GM18870 (cell line): ENCODE measurements around the gene PDSS2.

ENCODE experiments used
- ATAC-seq: cut with Tn5 transposase; IDR thresholded peaks from one replicate; pipeline ENCODE4 v1.9.1; 2021; ENCODE audit warnings: moderate library complexity; ENCODE audit not compliant: unreplicated experiment

Gene PDSS2

DNA sequence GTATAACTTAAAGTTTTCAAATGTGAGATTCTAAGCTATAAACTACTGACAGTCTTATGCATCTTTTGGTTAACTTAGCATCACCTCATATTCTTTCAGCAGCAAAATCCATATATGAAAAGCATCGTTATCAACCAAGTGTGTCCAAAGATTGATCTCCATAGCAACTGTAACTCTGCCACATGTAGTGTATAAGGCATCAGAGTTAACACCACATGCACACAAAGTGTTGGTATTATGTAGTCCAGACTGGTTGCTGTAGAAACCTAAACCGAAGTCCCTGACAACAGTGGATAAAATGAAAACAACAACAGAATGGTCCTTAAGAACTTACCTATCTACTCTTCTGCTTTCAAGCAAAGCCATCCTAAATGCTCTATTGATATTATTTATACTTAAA, 39.6 kb downstream of the PDSS2 start:
- no peak for ATAC-seq

DNA sequence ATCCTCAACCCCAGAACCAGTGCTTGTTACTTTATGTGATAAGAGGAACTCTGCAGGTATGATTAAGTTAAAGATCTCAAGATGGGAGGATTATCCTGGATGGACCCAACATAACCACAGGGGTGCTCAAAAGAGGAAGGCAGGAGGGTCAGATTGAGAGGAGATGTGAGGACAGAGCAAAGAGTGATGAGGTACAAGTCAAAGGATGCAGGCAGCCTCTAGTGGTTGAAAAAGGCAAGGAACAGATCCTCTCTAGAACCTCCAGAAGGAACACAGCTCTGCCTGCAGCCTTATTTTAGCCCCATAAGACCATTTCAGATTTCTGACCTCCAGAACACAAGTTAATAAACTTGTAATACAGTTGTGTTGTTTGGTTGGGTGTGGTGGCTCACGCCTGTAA, 41.2 kb downstream of the PDSS2 start:
- no peak for ATAC-seq

DNA sequence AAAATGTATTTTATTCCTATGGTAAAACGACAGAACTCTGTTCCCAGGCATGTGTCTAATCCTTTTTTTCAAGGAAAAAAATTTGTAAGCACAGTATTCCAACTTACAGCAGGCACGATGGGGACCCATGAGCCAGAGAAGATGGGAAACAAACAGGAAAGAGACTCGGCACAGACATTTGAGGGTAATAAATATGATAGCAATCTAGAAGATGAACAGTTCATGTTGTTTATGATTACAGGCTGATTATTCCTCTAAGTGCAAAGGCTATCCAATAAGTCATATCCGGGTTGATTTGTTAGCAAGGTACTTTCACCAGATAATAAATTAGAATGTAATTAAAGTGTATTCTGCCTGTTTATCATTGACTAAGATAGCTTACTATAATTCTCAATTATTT, 43.2 kb downstream of the PDSS2 start:
- ATAC-seq = no peak

DNA sequence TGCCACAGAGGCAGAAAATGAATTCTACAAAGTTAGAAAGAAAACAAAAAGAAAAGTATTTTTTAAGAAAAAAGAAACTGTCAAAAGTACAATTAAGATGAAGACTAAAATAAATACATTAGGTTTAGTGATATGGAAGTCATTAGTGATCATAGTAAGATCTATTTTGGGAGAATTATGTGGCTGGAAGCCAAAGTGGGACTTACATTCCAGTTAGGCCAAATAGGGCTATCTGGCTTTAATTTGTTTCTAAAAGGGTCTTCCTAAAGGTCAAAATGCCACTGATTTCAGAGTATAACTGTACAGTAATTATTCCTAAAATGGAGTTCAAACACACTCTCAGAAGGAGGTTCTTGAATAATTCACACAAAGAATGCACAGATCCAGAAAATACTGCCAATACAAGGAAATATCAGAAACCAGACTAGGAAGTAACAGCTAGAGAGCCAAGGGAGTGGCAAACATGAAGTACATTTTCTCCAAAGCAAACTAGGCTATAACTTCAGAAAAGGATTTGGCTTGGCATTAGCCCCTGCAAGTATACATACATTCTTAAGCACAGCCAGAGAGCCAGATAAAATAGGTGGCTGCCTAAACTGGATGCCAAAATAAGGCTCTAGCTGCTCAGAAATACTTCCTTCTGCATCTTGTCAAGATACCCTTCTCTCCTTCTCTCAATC, 45.3 kb downstream of the PDSS2 start:
- ATAC-seq = no peak

DNA sequence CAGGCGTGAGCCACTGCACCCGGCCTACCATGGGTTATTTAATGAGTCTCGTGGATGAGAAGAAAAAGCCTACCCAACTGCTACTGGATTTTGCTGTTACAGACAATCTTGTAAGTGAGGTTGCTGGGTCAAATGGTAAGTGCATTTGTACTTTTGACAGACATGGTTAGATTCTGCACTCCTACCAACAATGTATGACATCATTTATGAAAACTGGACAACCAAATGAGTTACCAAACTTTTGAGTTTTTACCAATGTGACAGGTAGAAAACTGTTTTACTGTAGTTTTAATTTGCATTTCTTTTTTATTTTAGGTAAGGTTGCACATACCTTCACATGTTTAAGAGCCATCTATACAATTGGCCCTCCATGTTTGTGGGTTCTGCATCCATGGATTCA, 48.2 kb downstream of the PDSS2 start:
- ATAC-seq = no peak

GRCh38 chr6:107409942-107410341, 49.4 kb downstream of the PDSS2 start:
- ATAC-seq = no peak

GRCh38 chr6:107408714-107409113, 50.6 kb downstream of the PDSS2 start:
- no peak for ATAC-seq

DNA sequence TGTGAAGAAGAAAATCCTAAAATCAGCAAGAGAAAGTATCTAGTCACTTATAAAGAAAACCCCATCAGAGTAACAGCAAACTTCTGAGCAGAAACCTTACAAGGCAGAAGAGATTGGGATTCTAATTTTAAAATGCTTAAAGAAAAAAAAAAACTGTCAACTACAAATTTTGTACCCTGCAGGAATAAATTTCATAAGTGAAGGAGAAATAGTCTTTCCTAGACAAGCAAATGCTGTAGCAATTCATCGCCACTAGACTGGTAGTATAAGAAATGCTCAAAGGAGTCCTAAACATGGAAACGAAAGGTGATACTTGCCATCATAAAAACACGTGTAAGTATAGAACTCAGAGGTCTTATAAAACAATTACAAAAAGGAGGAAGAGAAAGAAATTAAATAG, 54.4 kb downstream of the PDSS2 start:
- no peak for ATAC-seq

DNA sequence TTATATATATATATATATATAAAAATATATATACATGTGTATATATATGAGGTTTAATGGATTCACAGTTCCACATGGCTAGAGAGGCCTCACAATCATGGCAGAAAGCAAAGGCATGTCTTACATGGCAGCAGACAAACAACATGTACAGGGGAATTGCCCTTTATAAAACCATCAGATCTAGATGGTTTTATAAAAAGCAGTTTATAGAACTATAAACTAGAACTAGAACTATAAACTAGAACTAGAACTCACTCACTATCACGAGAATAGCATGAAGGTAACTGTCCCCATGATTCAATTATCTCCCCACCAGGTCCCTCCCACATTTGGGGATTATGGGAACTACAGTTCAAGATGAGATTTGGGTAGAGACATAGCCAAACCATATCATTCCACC, 56.8 kb downstream of the PDSS2 start:
- ATAC-seq = no peak

GRCh38 chr6:107401573-107401972, 57.8 kb downstream of the PDSS2 start:
- no peak for ATAC-seq

GRCh38 chr6:107400616-107401147, 58.7 kb downstream of the PDSS2 start:
- no peak for ATAC-seq

GRCh38 chr6:107399935-107400334, 59.4 kb downstream of the PDSS2 start:
- no peak for ATAC-seq

GRCh38 chr6:107398001-107398400, 61.4 kb downstream of the PDSS2 start:
- ATAC-seq = no peak

DNA sequence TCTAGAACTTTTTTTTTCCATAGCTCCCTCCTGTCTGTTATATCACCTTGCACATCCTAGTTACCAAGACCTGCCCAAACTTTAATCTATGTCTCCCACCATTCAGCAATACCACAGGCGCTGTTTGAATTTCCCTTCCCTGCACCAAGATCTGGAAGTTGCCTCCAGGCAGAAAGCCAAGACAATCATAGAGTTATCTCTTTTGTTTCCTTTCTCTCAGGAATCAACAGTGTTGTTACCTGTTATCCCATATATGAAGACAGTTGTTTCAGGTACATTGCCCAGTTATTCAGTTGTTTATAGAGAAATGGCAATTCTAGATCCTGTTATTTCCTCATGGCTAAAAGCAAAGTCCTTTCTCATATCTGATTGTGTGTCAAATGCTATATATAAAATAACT, 63.2 kb downstream of the PDSS2 start:
- ATAC-seq = no peak

GRCh38 chr6:107392069-107392468, 67.3 kb downstream of the PDSS2 start:
- no peak for ATAC-seq

DNA sequence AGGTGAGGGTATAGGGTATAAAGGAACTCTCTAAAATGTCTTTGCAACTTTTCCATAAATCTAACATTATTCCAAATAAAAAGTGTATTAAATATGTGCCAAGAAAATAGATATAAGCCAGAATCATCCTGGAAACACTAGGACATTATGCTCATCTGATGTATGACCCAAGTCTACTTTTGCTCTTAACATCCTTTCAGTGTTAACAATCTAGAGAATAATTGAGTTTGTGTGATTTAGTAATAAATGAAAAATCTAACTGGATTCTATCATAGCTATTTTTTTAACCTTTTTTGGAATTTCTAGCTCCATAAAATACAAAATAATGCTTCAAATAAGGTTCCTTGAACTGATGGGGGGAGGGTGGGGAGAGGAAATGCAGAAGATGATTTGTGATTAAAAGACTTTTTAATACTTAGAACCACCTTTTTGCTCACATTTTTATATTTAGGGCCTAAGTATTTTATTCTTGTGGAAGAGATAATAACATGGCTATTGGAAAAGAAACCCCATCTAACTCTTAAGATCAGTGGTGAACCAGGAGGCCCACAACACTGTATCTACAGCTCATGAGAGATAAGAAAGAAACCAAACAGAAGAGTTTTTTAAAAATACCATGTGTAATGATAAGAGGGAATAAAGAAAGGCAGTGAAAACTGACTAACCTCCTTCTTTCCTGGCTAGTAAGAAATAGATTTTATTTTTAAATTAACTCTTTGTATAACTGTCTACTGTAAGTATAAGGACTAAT, 68.5 kb downstream of the PDSS2 start:
- no peak for ATAC-seq

DNA sequence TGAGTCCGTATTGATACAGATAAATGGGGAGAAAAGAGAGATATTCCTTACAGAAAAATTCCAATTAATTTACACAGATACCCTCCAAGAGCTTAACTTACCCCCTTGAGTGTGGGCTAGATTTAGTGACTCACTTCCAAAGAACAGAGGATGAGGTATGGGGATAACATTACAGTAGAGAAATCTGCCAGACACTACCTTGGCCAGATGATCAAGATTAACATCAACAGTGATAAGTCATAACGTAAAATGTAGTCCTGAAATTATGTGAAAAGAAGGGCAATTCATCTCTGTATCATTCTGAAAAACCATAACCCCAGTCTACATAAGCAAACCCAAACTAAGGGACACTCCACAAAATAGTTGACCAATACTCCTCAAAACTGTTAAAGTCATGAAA, 69.3 kb downstream of the PDSS2 start:
- ATAC-seq = no peak

DNA sequence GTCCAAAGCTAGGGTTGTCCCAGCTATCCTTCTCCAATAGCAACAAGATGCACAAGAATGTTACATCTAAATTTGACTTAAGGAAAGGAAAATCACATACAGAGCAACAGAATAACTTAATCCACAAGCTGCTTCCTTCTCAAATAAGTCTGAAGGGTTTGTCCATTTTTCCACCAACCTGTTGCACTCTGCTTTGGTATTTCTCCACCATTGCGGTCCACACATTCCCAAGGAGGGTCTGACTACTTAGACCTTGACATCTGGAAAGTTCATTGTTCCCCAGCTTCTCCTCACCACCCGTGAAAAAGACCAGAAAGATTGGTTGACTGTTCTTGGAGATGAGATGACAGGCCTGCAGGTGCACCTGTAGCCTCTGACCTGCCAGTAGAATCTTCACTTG, 72.5 kb downstream of the PDSS2 start:
- ATAC-seq = no peak

DNA sequence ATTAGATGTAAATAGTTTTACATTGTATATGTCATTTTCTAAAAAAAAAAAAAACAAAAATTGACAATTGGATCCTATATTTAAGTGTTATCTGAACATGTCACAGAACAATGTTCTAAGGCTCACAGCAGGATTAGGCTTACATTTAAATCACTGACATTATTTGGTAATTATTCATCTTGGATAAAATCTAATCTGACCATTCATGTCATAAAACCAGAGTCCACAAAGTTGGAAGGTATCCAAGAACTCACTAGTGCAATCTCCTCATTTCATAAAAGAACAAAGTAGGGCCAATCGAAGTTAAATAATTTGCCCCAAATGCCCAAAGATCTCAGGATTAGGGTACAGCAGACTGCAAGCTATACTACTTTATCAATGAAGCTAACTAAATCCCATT, 73.0 kb downstream of the PDSS2 start:
- ATAC-seq = no peak

GRCh38 chr6:107383705-107384104, 75.7 kb downstream of the PDSS2 start:
- no peak for ATAC-seq

DNA sequence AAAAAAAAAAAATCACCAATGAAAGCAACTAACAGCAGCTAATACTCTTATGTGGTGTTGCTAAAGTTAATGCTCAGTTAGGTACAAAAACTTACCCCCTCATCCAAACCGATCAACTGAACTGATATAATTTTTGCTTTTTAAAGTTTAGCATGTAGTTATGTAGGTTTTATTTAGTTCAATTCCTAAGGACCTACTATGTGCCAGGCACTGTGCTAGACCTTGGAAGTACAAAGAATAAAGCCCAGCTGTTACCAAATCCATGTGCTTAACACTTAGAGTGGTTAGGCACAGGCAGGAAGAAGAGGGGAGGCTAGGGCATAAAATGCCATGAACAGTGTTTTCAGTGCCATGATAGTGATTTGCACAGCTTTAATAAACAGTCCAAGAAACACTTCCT, 85.1 kb downstream of the PDSS2 start:
- ATAC-seq = no peak

- ATAC-seq = no peak
Observed at GRCh38 chr6:107369493-107369892, 89.9 kb downstream of the PDSS2 start.
